OCI-M2 (cell line): ENCODE measurements around the gene CYP4F3.
"Not testable (repeated sequence)": the region's sequence is repeated elsewhere in the genome, so short reads cannot be mapped to it uniquely, and the experiment has no call there.

Experiments
- DNase-seq: peaks from one replicate; lab custom pipeline; 2025; ENCODE audit not compliant: unreplicated experiment; lab: John Stamatoyannopoulos, UW

Gene CYP4F3

DNA sequence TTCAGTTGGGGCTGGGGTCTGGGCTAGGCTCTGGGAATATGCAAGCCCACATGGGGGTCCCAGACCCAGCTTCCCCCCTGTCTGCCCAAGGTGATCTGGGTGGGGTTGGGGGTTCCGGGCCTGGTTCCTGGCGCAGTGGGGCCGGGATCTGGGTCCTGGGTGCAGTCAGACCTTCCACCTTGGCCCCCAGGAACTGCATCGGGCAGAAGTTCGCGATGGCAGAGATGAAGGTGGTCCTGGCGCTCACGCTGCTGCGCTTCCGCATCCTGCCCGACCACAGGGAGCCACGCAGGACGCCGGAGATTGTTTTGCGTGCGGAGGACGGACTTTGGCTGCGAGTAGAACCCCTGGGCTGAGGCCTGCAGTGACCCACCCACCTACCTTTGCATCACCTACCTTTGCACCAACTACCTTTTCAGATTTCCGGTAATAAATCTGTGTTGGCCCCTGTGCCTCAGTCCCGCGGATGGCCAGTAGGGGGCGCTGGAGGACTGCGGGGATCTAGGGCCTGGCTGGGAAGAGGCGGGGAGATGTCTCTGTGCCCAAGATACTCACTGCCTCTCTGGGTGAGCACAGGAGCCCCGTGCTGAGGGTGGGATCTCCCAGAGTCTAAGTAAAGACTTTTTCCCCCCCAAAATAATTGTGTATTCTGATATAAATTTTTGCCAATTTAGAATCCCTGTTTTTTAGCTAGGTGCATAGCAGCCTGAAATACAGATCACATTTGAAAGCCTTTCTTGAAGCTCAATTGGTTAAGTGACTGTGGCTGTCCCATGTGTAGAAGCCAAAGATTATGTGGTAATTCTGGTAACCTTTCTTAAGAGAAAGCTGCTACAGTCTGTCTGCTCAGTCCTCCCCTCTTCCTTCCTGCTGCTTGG, 11.5 kb upstream of the CYP4F3 start:
- peak; percentile 4 for DNase-seq

DNA sequence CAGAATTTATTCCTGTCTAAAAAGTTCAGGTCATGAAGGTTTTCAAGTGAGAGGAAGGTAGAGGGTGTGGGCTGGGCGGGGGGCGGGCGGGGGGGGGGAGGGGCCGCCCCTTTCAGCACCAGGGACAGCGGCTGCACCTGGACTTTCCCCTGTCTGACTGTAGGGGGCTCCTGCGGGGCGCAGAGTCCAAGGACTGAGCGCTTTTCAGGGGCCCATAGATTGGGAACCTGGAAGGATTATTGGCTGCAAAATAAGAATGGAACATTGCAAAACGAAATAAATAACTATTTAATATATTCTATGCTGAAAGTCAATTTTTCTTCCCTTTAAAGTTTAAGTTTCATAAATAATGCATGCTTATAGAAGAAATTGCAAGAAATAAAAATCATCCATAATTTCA, 8.9 kb upstream of the CYP4F3 start:
- DNase-seq: no peak

DNA sequence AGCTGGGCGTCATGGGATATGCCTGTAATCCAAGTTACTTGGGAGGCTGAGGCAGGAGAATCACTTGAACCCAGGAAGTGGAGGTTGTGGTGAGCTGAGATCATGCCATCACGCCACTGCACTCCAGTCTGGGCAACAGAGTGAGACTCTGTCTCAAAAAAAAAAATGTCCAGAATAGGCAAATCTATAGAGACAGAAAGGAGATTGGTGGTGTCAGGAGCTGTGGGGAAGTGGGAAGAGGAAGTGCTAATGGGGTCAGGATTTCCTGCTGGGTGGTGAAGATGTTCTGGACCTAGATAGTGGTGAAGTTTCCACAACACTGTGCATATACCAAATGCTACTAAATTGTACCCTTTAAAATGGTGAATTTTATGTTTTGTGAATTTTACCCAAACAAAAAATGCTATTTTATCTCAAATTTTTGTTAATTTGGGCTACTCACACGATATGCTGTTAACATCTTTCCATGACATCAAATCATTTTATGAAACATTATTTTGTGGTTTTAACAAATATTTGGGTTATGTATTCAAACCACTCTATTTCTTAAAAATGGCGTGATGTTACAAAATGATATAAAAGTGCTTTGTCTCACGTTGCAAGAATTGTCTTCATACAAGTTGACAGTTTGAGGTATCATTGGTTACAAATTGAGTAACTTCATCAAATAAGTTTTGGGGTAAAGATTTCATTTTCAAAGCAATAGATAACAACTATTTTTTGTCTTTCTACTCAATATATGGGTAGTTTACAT, 7.4 kb upstream of the CYP4F3 start:
- no peak for DNase-seq

DNA sequence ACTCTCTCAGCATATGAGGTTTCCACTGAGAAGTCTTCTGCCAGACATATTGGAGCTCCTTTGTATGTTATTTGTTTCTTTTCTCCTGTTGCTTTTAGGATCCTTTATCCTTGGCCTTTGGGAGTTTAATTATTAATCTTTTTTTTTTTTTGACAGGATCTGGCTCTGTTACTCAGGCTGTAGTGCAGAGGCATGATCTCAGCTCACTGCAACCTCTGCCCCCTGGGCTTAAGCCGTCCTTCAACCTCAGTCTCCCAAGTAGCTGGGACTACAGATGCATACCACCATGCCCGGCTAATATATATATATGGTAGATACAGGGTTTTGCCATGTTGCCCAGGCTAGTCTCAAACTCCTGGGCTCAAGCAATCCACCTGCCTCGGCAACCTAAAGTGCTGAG, 6.6 kb upstream of the CYP4F3 start:
- DNase-seq: no peak

DNA sequence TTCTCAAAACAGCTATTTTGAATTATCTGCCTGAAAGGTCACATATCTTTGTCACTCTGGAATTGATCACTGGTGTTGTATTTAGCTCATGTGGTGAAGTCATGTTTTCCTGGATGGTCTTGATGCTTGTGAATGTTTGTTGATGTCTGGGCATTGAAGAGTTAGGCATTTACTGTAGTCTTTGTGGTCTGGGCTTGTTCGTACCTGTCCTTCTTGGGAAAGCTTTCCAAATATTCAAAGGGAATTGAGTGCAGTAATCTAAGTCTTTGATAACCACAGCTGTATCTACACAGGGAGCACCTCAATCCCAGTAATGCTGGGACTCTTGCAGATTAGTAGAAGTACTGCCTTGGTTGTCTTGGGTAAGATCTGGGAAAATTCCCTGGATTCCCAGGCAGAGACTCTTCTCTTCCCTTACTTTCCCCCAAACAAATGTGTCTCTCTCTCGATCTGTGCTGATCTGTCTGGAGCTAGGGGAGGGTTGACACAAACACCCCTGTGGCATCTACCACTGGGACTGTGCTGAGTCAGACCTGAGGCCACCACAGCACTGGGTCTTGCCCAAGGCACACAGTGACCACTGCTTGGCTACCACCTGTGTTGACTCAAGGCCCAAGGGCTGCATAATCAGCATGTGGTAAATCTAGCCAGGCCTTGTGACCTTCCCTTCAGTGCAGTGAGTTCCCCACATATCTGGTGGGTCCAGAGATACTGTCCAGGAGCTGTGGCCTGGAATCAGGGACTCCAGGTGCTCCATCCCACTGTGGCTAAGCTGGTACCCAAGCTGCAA, 5.5 kb upstream of the CYP4F3 start:
- no peak for DNase-seq

DNA sequence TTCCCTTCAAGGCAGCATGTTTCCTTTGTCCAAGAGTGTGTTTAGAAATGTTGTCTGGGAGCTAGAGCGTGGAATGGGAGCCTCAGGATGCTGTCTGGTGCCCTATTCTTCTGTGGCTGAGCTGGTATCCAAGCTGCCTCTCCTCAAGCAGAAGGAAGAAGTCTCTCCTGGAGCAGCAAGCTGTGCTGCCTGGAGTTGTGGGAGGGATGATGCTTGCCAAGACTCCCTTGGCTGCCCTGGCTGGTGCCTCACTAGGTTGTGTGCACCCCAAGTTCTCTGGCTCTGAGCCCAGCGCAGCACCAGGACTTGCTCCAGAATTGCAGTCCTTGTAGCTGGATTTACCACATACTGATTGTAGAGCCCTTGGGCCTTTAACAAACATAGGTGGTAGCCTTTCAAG, 4.7 kb upstream of the CYP4F3 start:
- DNase-seq: no peak

DNA sequence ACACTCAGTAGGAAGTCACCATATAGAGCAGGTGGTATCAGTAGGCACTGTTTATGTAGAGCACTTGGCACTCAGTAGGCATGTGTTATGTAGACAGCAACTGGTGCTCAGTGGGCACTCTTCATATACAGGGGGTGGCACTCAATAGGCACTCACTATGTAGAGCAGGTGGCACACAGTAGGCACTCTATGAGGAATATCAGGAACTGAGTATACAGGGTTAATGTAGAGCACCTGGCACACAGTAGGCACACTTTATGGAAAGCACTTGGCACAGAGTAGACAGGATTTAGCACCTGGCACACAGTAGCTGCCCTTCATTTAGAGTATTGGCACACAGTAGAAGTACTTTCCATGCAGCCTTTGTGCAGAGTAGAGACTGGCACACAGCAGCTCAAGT, 1.1 kb upstream of the CYP4F3 start:
- DNase-seq: no peak

DNA sequence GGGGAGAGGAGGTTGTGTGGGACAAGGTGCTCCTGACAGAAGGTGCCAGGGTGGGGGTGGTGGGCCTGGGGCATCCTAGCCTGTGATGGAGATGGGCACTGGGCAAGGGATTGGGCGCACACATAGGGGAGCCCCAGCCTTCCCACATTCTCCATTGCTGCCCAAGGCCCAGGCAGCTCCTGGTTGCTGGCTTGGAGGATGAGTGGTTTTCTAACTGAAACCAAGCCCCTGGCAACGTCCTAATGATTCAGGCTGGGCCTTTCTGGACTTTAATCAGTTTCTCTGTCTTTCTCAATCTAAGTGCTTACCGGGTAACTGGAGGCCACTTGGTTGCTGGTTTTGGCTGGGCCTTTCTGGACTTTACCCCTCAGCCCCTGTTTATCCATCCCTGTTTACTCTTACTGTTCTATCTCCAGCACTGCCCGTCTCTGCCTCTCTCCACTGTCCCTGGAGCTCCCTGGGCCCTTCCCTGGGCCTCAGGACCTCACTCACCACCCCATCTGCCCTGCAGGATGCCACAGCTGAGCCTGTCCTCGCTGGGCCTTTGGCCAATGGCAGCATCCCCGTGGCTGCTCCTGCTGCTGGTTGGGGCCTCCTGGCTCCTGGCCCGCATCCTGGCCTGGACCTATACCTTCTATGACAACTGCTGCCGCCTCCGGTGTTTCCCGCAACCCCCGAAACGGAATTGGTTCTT, 354 bp downstream of the CYP4F3 start:
- DNase-seq: no peak

DNA sequence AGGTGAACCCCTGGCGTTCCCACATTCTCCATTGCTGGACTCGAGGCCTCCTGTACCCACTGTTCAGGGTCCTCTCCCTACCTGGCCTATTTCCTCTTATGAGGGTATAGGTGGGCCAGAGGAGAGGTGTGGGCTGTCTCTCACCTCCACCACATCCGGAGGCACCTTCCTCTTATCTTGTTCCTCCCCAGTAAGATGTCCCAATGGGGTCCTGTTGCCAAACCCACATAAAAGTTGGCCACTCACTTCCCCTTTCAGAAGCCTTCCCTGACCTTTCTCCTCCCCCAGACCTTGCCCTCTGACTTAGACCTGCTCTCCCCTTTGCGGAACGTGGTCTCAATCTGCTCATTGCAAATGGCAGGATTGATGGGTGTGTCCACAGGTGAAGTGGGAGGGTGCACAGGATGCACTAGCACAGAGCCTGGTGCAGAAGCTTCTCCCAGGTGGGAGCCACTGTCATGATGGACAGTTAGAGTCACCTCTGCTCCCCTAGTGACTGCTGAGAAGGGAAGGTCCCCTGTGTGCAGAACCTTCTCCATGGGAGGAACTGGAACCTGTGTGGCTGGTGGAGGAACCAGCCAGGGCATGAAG, 1.3 kb downstream of the CYP4F3 start:
- DNase-seq: no peak

DNA sequence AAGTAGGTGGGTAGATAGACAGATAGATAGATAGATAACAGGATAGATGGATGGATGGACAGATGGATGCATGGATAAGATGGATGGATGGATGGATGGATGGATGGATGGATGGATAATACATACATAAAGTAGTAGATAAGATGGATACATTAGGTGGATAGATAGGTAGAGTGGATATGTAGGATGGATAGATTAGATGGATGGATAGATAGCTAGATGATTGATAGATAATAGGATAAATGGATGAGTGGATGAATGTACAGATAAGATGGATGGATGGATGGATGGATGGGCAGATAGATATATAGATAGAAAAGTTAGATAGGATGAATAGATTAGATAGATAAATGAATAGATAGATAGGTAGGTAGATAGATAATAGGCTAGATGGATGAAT, 2.1 kb downstream of the CYP4F3 start:
- no peak for DNase-seq

DNA sequence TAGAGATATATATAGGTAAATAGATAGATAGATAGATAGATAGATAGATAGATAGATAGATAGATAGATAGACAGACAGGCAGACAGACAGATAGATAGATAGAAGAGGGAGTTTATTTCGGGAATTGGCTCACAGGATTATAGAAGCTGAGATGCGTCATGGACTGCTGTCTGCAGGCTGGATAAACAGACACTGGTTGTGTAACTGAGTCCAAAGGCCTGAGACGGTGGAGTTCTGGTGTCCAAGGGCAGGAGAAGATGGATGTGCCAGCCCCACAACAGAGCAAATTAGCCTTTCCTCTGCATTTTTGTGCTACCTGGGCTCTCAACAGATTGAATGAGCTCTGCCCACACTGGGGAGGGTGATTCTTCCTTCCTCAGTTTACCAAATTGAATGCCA, 2.7 kb downstream of the CYP4F3 start:
- no peak for DNase-seq

DNA sequence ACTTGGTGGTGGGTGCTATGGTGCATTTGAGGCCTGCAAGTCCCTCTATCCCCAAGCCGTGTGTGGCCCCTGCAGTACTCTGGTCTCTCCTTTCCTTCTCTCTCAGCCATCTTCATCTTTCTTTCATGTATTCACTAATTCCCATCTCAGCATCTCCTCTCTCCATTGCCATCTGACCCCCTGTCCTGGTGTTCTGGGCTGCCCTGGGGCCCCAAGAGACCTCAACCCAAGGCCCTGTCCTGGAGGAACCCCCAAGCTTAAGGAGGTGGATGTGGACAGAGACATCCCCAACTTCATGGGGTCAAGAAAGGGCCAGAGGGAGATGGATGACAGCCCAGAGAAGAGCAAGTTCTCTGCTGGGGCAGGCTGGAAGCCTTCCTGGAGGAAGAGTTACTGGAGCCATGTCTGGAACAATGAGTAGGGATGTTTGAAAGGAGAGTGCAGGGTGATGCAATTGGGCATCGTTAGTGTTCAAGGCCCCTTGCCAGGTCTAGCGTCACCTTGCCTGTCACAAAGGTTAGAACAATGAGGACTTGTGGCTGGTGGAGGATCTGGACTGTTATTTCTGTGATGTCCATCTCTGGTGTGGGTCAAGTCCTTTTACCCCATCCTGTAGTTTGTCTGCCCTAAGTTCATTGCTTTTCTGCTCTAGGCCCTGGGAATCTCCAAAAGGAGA, 3.5 kb downstream of the CYP4F3 start:
- DNase-seq: no peak

DNA sequence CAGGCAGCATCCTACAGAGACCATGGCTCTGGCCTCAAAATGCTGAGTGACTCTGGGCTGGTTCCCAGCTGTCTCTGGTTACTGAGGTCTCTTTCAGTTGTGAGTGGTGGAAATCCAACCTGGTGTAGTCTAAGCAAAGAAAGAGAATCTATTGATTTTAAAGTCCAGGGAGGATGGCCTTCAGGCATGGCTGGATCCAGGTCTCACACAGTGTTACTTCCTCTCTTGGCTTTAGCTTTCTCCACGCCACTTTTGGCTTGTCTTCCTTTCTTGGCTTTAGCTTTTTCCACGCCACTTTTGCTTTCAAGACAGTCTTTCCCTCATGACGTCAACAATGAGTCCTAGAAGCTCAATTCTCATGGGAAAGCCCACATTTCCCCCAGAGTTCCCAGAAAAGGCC, 4.1 kb downstream of the CYP4F3 start:
- no peak for DNase-seq

DNA sequence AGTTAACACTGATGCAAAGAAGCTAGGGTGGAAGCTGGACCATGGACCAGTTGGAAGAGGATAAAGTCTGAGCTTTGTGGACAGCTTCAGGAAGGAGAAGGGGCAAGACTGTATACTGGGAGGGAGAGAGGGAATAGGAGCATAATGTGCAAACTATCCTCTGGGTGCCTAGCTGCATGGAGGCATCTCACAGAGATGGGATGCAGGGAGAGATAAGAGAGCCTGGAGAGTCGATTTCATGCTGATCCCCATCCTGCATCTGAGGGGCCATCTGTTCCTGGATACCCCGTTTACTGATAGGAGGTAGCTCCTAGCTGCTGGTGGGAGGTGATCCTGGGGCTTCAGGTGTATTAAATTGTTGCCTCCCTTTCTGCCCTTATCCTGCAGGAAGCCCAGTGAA, 8.8 kb downstream of the CYP4F3 start:
- DNase-seq: no peak

DNA sequence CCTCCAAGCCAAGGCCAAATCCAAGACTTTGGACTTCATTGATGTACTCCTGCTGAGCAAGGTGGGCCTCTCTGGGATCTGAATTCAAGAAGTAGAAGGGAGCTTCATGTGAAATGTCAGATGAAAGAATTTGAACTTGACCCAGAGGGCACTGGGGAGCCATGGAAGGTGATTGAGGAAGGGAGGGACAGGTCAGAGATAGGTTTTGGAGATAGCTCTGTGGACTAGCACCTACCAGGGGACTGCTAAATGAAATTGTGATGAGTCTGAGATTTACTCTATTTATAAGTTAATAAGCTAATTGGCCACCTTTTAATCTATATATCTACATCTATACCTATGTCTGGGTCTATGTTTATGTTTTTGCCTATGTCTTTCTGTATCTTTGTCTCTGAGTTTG, 9.4 kb downstream of the CYP4F3 start:
- not testable (repeated sequence) for DNase-seq

DNA sequence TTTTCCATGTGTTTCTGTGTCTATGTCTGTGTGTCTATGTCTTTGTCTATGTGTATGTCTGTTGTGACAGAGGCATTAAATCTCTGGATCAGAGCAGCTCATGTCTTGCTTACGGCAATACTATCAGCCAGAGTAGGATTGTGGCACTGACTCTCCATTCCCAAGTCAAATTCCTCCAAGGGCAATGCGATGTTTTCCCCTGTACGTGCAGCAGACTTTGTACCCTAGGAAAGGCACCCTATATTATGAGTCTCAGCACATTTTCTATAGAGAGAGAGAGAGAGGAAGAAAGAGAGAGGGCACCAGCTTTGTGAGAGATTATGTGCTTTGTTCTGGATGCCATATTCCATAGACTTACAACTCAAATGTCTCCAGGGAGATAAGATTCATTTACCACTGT, 11.1 kb downstream of the CYP4F3 start:
- no peak for DNase-seq

DNA sequence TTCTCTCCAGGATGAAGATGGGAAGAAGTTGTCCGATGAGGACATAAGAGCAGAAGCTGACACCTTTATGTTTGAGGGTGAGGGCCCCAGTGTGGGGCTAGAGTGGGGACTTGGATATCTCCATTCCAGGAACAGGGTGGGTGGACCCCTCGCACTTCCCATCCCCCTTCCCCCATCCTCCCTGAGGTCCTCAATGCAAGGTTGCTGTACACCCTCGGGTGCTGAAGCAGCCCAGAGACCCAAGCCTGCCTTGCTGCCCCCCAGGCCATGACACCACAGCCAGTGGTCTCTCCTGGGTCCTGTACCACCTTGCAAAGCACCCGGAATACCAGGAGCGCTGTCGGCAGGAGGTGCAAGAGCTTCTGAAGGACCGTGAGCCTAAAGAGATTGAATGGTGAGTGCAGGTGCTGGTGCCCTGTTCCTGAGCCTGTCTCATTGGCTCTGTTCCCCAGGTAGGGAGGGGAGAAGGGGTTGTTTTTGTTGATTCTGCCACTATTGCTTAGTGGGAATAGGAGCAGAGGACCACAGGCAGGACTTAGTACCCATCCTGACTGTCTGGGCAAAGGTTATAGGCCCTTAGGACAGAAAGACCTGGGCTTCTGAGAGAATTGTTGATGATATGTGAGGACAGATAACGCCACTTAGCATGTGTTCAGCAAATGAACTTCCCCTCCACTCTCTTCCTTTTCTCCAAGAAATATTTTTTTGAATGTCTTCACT, 12.0 kb downstream of the CYP4F3 start:
- DNase-seq: no peak

DNA sequence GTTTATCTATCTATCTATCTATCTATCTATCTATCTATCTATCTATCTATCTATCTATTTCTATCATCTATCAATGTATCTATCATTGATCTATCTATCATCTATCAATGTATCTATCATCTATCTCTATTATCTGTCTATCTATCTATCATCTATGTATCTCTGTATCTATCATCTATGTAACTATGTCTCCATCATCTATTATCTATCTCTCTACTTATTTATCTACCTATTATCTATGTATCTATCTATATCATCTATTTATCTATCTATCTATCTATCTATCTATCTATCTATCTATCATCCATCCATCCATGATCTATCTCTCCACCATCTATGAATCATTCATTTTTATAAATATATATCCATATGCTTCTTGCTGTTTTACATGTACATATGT, 15.8 kb downstream of the CYP4F3 start:
- DNase-seq: no peak

DNA sequence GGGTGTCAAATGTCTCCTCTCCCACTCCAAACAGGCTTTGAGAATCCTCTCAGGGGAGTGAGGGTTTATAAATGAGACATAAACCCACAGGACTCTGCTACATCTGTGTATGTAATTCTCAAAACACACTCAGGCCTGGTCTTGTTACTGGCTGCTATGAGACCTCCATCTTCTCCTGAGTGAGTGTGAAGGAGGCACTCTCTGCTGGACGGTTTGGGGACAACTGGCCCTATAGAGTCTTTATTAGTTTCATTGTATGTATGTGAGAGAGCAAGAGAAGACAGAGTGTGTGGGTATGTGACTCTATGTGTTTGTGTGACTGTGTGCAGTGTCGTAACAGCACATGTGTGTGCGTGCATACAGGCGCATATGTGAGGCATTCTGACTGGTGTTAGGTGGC, 22.6 kb downstream of the CYP4F3 start:
- DNase-seq: no peak

DNA sequence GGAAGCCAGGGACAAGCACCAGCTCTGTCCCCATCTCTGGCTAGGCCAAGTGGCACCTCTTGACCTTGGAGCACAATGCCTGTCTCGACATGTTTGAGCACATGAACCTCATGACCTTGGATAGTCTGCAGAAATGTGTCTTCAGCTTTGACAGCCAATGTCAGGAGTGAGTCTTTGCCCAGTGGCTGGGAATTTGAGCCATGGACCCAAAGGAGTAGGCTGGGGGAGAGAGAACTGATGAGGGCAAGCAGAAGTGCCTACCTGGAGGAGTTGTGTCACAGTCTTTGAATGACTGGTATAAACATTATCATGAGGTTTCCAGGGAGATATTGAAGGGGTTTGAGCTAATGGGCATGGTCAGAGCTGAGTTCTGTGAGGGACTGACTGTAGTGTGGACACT, 25.5 kb downstream of the CYP4F3 start:
- no peak for DNase-seq
